Activated CD8-positive, alpha-beta memory T cell treated with anti-CD3 and anti-CD28 coated beads, Interleukin-2, amount 50 U/mL, for 24 hours (primary cell): ENCODE data around the gene SWSAP1.

Source experiments
- DNase-seq: peaks from one replicate; pipeline ENCODE4 v3.0.0-alpha.2; 2020; ENCODE audit errors: extremely low read depth

Gene SWSAP1

DNA sequence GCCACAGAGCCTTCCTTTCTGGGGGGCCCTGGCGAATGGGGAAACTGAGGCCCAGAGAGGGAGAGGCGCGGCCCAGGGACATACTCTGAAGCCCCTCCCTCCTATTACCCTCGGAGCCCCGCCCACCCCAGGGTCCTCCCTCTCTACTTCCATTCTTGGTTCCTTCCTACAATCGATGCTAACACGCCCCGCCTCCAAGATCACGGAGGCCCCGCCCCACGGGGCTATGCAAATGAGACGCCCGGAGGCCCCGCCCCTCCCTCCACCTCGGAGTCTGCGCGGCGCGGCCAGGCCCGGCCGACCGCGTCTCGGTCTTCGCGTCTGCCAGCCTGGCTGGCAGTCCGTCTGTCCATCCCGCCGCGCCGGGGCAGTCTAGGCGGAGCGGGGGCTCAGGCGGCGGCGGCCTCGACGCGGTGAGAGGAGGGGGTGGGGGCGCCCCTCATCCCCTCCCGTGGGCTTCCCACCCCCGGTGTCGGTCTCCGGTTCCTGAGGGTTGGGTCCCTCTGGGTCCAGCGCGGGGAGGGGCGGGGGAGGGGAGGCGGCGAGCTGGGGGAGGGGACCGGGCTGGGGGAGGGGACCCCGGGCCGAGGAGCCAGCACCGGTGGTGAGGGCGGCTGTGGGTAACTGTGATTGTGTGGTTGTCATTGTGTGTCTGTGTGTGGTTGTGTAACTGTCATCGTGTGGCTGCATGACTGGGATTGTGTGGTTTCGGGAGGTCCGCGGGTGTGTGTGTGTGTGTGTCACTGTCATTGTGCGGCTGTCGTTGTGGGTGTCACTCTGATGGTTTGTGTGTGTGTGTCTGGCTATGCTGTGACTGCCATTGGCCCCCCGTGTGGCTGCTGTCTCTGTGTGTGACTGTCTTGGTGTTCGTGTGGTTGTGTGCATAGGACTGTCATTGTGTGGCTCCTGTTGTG, 19.0 kb upstream of the SWSAP1 start, which contains the start of gene PLPPR2:
TSS of gene PLPPR2 (plus strand) at position 273 of the 914 bp plus-strand sequence. CDS start 2,242 bp downstream, outside the sequence.
- DNase-seq: peak; percentile 53

- no peak for DNase-seq
Measured at GRCh38 chr19:11356074-11356397, 18.4 kb upstream of the SWSAP1 start.

GRCh38 chr19:11356676-11357550, 17.6 kb upstream of the SWSAP1 start:
- no peak for DNase-seq

DNA sequence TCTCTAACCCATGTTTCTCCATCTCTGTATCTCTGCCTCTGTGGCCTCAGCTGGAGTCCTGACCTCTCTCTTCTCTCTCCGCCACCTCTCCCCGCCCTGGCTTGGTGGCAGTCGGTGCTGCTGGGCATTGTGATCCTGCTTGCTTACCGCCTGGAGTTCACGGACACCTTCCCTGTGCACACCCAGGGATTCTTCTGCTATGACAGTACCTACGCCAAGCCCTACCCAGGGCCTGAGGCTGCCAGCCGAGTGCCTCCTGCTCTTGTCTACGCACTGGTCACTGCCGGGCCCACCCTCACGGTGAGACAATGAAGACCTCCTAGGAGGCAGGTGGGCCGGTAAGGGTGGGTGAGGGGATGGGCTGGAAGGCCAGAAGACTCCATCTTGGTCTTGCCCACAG, 15.0 kb upstream of the SWSAP1 start:
- no peak for DNase-seq

GRCh38 chr19:11361037-11361770, 13.3 kb upstream of the SWSAP1 start:
- no peak for DNase-seq

DNA sequence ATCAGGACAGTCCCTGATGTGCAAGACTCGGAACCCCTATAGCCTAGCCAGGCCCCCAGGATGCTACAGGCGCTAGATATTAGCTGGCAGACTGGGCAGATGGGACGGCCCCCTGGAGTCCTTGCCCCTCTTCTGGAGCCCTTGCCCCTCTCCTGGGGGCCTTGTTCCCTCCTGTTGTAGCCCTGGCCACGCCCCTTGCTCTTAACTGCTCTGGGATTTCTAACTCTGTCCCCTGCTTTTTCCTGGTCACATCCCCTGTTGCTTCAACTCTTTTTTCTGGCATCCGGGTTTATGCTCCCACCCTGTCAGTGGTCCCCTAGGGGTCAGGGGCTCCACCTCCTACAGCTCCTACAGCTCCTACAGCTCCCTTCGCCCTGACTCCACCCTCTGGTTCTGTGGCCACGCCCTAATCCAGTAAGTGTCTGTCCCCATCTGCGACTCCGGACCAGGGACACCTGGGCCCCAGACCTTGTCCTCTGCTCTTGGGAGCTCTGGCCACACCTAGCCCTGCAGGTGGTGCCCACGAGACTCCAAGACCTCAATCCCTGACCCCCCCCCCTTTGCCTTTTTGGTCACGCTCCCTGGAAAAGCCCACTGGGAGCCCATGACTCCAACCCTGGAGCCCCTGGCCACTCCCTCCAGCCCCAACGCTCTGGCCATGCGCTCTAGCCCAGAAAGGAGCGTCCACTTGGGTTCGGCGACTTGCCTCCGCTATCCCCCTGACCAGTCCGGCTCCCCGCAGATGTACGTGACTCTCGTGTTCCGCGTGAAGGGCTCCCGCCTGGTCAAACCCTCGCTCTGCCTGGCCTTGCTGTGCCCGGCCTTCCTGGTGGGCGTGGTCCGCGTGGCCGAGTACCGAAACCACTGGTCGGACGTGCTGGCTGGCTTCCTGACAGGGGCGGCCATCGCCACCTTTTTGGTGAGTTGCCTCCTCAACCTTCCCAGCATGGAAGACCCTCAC, 12.4 kb upstream of the SWSAP1 start:
- DNase-seq: no peak

- DNase-seq: no peak
Measured at GRCh38 chr19:11363881-11364280, 10.6 kb upstream of the SWSAP1 start.

GRCh38 chr19:11364296-11364904, 10.1 kb upstream of the SWSAP1 start:
- DNase-seq: no peak

GRCh38 chr19:11364935-11365334, 9.5 kb upstream of the SWSAP1 start:
- DNase-seq: no peak

DNA sequence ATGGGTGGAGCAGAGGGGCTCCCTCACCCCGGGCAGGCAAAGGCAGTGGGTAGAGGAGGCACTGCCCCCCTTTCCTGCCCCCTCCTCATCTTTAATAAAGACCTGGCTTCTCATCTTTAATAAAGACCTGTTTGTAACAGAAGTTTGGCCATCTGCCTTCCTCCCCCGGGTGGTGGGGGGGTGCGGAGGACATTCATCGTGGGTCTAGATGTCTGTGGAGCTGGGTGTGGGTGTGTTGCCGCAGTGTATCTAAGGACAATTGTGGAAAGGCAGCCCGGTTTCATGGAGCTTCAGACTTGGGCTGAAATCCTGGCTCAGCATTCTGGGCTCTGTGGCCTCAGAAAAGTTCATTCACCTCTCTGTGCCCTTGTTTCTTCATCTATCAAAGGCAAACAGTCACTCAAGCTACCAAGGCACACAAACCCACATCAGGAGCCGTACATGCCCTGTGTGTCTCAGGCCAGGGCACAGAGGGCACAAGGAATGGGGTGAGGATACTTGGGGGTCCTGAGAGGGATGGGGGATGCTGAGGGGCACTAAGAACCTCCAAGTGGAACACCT, 8.8 kb upstream of the SWSAP1 start:
- no peak for DNase-seq

GRCh38 chr19:11367528-11367927, 6.9 kb upstream of the SWSAP1 start:
- DNase-seq: no peak

DNA sequence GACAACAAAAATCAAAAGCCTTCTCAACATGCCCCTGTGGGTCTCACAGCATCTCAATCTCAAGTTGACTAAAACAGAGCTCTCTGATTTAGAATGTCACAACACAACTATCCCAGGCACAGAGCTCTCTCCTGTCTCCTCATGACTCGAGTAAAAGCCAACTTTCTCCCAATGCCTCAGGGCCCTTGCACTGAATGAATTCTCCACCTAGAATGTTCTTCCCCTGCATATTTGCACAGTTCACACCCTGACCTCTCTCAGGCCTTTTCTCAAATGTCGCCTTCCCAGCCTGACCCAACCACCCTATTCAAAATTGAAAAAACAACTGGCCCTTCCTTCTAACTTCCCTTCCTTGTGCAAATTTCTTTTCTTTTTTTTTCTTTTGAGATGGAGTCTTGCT, 3.7 kb upstream of the SWSAP1 start:
- DNase-seq: no peak

GRCh38 chr19:11373166-11373884, 1.1 kb upstream of the SWSAP1 start:
- no peak for DNase-seq

- no peak for DNase-seq
Measured at GRCh38 chr19:11373885-11374432, 507 bp upstream of the SWSAP1 start.

- peak; percentile 30 for DNase-seq
Measured at GRCh38 chr19:11375143-11375948, 880 bp downstream of the SWSAP1 start.

DNA sequence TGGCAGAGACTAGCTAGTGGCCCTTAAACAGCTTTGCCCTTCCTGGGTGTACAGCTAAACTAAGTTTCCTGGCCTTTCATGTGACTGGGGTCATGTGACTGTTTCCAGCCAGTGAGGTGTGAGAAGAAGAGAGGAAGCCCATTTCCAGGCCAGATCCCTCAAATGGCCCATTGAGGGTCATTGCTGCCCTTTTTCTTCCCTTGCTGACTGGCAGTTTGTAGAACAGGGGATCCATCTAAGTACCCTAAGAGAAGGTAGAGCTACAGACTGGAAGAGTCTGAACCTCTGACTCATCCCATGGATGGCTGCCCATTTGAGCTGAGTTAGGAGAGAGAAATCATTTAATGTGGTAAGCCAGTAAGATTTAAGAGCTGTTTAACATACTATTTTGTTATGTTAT, 2.8 kb downstream of the SWSAP1 start:
- no peak for DNase-seq

DNA sequence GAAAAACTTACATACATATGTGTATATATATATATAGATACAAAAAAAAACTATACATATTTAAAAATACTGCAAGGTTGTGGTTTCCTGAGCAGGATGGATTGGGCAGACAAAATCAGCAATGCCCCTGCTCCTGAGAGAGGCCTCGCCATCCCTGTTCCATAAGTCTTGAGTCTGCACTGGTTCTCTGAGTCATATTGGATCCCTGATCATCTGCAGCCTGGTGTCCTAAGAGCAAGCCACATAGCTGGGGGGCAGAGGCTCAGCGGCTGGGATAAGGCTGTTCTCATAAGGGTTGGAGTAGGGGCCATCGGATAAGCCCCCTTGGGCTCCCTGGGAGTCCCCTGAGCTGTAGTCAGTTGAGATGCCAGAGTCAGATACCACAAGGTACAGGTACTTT, 3.3 kb downstream of the SWSAP1 start:
- DNase-seq: no peak
